Bronchial epithelial cell (primary cell): Measurements from ENCODE around the gene LRFN2. TPM values are rescaled to one million over a fixed set of nuclear protein-coding genes. Genes with fewer than 3 reads are reported as not detected.

ENCODE experiments used
- DNase-seq: peaks from one replicate; pipeline ENCODE4 v3.0.0-alpha.2; 2010; ENCODE audit warnings: low read depth
- FAIRE-seq: peaks from 2 replicates; lab custom pipeline; 2011; peaks lifted over from hg19 to GRCh38; lab: Jason Lieb, UNC
- H3K27me3 ChIP-seq: 2 replicates; pipeline ENCODE4 v1.5.1; 2011; ENCODE audit warnings: low read length; ENCODE audit not compliant: control insufficient read depth, insufficient read depth
- H3K36me3 ChIP-seq: 2 replicates; pipeline ENCODE4 v1.5.1; 2011; ENCODE audit warnings: low read length; ENCODE audit not compliant: control insufficient read depth, insufficient read depth
- H3K4me3 ChIP-seq: 2 replicates; pipeline ENCODE4 v1.5.1; 2011; ENCODE audit warnings: mild to moderate bottlenecking, low read depth, low read length, control low read depth
- CTCF ChIP-seq: IDR thresholded peaks from 2 replicates; pipeline ENCODE4 v1.5.1; 2011; ENCODE audit warnings: mild to moderate bottlenecking, moderate library complexity, low read length, control low read depth, inconsistent platforms; ENCODE audit not compliant: insufficient read depth, severe bottlenecking
- total RNA-seq: library from RNA; depleted of rRNA; stranded (reverse); fragments of >200 nt; gene quantifications from 2 replicates; pipeline ENCODE4 v1.2.1, GENCODE V29; 2014

Gene LRFN2
- total RNA-seq, 1 donor from 2014 or later: not detected

GRCh38 chr6:40395066-40395697, 192.0 kb downstream of the LRFN2 start:
- peaks cover 3% of the 10 kb centered on the region for H3K27me3 ChIP-seq
- no peak overlapping the region for H3K4me3 ChIP-seq
- peak; percentile 33 for DNase-seq
- TF ChIP-seq CTCF: no peak
- no peaks in the 10 kb centered on the region for H3K36me3 ChIP-seq
- FAIRE-seq: peak; percentile 79

- H3K4me3 ChIP-seq: no peak overlapping the region
- TF ChIP-seq CTCF: no peak
- H3K27me3 ChIP-seq: peaks cover 3% of the 10 kb centered on the region
- no peak for DNase-seq
- H3K36me3 ChIP-seq: no peaks in the 10 kb centered on the region
- no peak for FAIRE-seq
Measured at GRCh38 chr6:40394381-40394780, 192.8 kb downstream of the LRFN2 start.

GRCh38 chr6:40393641-40394040, 193.5 kb downstream of the LRFN2 start:
- DNase-seq (peak; percentile 64), FAIRE-seq (peak; percentile 58)
- H3K36me3 ChIP-seq: no peaks in the 10 kb centered on the region
- TF ChIP-seq CTCF: peak; percentile 21
- no peak overlapping the region for H3K4me3 ChIP-seq
- peaks cover 3% of the 10 kb centered on the region for H3K27me3 ChIP-seq

GRCh38 chr6:40392589-40392988, 194.6 kb downstream of the LRFN2 start:
- H3K4me3 ChIP-seq: no peak overlapping the region

GRCh38 chr6:40391851-40392517, 195.2 kb downstream of the LRFN2 start:
- DNase-seq (no peak), FAIRE-seq (no peak)
- Histone ChIP-seq H3K4me3 (no peak overlapping the region), H3K36me3 (no peaks in the 10 kb centered on the region), H3K27me3 (peaks cover 5% of the 10 kb centered on the region)
- no peak for TF ChIP-seq CTCF

More at GRCh38 chr6:40392589-40392988, 194.6 kb downstream of the LRFN2 start:
- FAIRE-seq (no peak), DNase-seq (no peak)
- no peaks in the 10 kb centered on the region for H3K36me3 ChIP-seq
- peaks cover 5% of the 10 kb centered on the region for H3K27me3 ChIP-seq
- TF ChIP-seq CTCF: no peak
